OCI-LY3 (cell line): ENCODE data around the gene MUC13.

Experiments
- EZH2phosphoT487 ChIP-seq: fragments of 200-600 bp; shearing (Covaris generic); IDR thresholded peaks from 2 replicates; pipeline ENCODE4 v1.6.1; 2018; ENCODE audit warnings: antibody characterized with exemption, mixed run types, low read depth
- TF ChIP-seq, protein P1 (sequence below): fragments of 200-600, 300-600 bp; sonication (generic); IDR thresholded peaks from 2 replicates; pipeline ENCODE4 v1.5.1; 2014; ENCODE audit warnings: antibody characterized with exemption, low read length, low read depth

GRCh38 chr3:124884474-124885101 lies 50.0 kb downstream of the MUC13 start:
- TF ChIP-seq, protein P1, sequence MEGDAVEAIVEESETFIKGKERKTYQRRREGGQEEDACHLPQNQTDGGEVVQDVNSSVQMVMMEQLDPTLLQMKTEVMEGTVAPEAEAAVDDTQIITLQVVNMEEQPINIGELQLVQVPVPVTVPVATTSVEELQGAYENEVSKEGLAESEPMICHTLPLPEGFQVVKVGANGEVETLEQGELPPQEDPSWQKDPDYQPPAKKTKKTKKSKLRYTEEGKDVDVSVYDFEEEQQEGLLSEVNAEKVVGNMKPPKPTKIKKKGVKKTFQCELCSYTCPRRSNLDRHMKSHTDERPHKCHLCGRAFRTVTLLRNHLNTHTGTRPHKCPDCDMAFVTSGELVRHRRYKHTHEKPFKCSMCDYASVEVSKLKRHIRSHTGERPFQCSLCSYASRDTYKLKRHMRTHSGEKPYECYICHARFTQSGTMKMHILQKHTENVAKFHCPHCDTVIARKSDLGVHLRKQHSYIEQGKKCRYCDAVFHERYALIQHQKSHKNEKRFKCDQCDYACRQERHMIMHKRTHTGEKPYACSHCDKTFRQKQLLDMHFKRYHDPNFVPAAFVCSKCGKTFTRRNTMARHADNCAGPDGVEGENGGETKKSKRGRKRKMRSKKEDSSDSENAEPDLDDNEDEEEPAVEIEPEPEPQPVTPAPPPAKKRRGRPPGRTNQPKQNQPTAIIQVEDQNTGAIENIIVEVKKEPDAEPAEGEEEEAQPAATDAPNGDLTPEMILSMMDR: no peak
- no peak for TF ChIP-seq EZH2phosphoT487
